IPS-15b (cell line): Measurements from ENCODE around the gene ARHGAP15.

Experiments used
- H3K27me3 ChIP-seq: one replicate; pipeline ENCODE4 v1.6.1; 2013; ENCODE audit warnings: low read length; ENCODE audit not compliant: control insufficient read depth, insufficient read depth
- H3K36me3 ChIP-seq: one replicate; pipeline ENCODE4 v1.6.1; 2013; ENCODE audit warnings: low read length; ENCODE audit not compliant: control insufficient read depth, insufficient read depth
- H3K4me1 ChIP-seq: one replicate; pipeline ENCODE4 v1.6.1; 2013; ENCODE audit warnings: mild to moderate bottlenecking, low read length; ENCODE audit not compliant: control insufficient read depth, insufficient read depth
- H3K4me3 ChIP-seq: one replicate; pipeline ENCODE4 v1.5.1; 2013; ENCODE audit warnings: low read depth, low read length
- H3K9ac ChIP-seq: one replicate; pipeline ENCODE4 v1.6.1; 2013; ENCODE audit warnings: low read depth, mild to moderate bottlenecking, low read length
- H3K9me3 ChIP-seq: one replicate; pipeline ENCODE4 v1.6.1; 2013; ENCODE audit warnings: mild to moderate bottlenecking, low read length; ENCODE audit not compliant: control insufficient read depth, insufficient read depth

ARHGAP15 gene

GRCh38 chr2:143146815-143147530, 17.8 kb downstream of the ARHGAP15 start:
- Histone ChIP-seq H3K9ac (no peak overlapping the region), H3K4me1 (no peaks in the 10 kb centered on the region), H3K36me3 (no peaks in the 10 kb centered on the region), H3K9me3 (no peaks in the 10 kb centered on the region), H3K27me3 (no peaks in the 10 kb centered on the region), H3K4me3 (no peak overlapping the region)

- H3K9ac ChIP-seq = no peak overlapping the region
- H3K27me3 ChIP-seq = no peaks in the 10 kb centered on the region
- no peaks in the 10 kb centered on the region for H3K9me3 ChIP-seq
- no peaks in the 10 kb centered on the region for H3K36me3 ChIP-seq
- H3K4me3 ChIP-seq = no peak overlapping the region
- H3K4me1 ChIP-seq = no peaks in the 10 kb centered on the region
Observed at GRCh38 chr2:143148011-143148410, 18.8 kb downstream of the ARHGAP15 start.

- H3K4me1 ChIP-seq = no peaks in the 10 kb centered on the region
- no peaks in the 10 kb centered on the region for H3K9me3 ChIP-seq
- no peak overlapping the region for H3K9ac ChIP-seq
- no peaks in the 10 kb centered on the region for H3K27me3 ChIP-seq
- H3K36me3 ChIP-seq = no peaks in the 10 kb centered on the region
- no peak overlapping the region for H3K4me3 ChIP-seq
Observed at GRCh38 chr2:143148757-143149156, 19.5 kb downstream of the ARHGAP15 start.

- no peak overlapping the region for H3K9ac ChIP-seq
- H3K36me3 ChIP-seq = no peaks in the 10 kb centered on the region
- H3K4me3 ChIP-seq = no peak overlapping the region
- no peaks in the 10 kb centered on the region for H3K27me3 ChIP-seq
- H3K4me1 ChIP-seq = peaks cover under 1% of the 10 kb centered on the region
- H3K9me3 ChIP-seq = no peaks in the 10 kb centered on the region
Observed at GRCh38 chr2:143150287-143150686, 21.1 kb downstream of the ARHGAP15 start.

GRCh38 chr2:143151111-143151752, 22.0 kb downstream of the ARHGAP15 start:
- no peaks in the 10 kb centered on the region for H3K9me3 ChIP-seq
- H3K27me3 ChIP-seq = no peaks in the 10 kb centered on the region
- H3K4me3 ChIP-seq = no peak overlapping the region
- peaks cover 5% of the 10 kb centered on the region for H3K4me1 ChIP-seq
- no peaks in the 10 kb centered on the region for H3K36me3 ChIP-seq
- no peak overlapping the region for H3K9ac ChIP-seq

- Histone ChIP-seq H3K36me3 (no peaks in the 10 kb centered on the region), H3K9me3 (no peaks in the 10 kb centered on the region), H3K9ac (no peak overlapping the region), H3K27me3 (no peaks in the 10 kb centered on the region), H3K4me1 (peaks cover 5% of the 10 kb centered on the region), H3K4me3 (no peak overlapping the region)
Observed at GRCh38 chr2:143152219-143152618, 23.0 kb downstream of the ARHGAP15 start.

GRCh38 chr2:143152637-143153036, 23.4 kb downstream of the ARHGAP15 start:
- Histone ChIP-seq H3K9me3 (no peaks in the 10 kb centered on the region), H3K9ac (no peak overlapping the region), H3K4me3 (no peak overlapping the region), H3K4me1 (peaks cover 5% of the 10 kb centered on the region), H3K27me3 (no peaks in the 10 kb centered on the region), H3K36me3 (no peaks in the 10 kb centered on the region)

GRCh38 chr2:143155661-143156060, 26.4 kb downstream of the ARHGAP15 start:
- Histone ChIP-seq H3K9ac (no peak overlapping the region), H3K36me3 (no peaks in the 10 kb centered on the region), H3K9me3 (no peaks in the 10 kb centered on the region), H3K4me3 (no peak overlapping the region), H3K4me1 (peaks cover 5% of the 10 kb centered on the region), H3K27me3 (no peaks in the 10 kb centered on the region)

- peaks cover 5% of the 10 kb centered on the region for H3K4me1 ChIP-seq
- H3K9me3 ChIP-seq = no peaks in the 10 kb centered on the region
- H3K9ac ChIP-seq = no peak overlapping the region
- no peak overlapping the region for H3K4me3 ChIP-seq
- H3K36me3 ChIP-seq = no peaks in the 10 kb centered on the region
- H3K27me3 ChIP-seq = no peaks in the 10 kb centered on the region
Observed at GRCh38 chr2:143157001-143157400, 27.8 kb downstream of the ARHGAP15 start.

GRCh38 chr2:143157418-143157817, 28.2 kb downstream of the ARHGAP15 start:
- peaks cover 5% of the 10 kb centered on the region for H3K4me1 ChIP-seq
- H3K9me3 ChIP-seq = no peaks in the 10 kb centered on the region
- H3K4me3 ChIP-seq = no peak overlapping the region
- no peaks in the 10 kb centered on the region for H3K36me3 ChIP-seq
- no peaks in the 10 kb centered on the region for H3K27me3 ChIP-seq
- H3K9ac ChIP-seq = no peak overlapping the region

GRCh38 chr2:143158098-143158497, 28.9 kb downstream of the ARHGAP15 start:
- Histone ChIP-seq H3K9me3 (no peaks in the 10 kb centered on the region), H3K36me3 (no peaks in the 10 kb centered on the region), H3K27me3 (no peaks in the 10 kb centered on the region), H3K9ac (no peak overlapping the region), H3K4me1 (peaks cover 5% of the 10 kb centered on the region), H3K4me3 (no peak overlapping the region)
